ENCODE data around the gene PDC. TPM values are rescaled to one million over a fixed set of nuclear protein-coding genes. Genes with fewer than 3 reads are reported as not detected.
"Not testable (repeated sequence)": the region's sequence is repeated elsewhere in the genome, so short reads cannot be mapped to it uniquely, and the experiment has no call there.

The PDC gene
- polyA plus RNA-seq, 4 donors = 0.27 to 0.76 (median 0.34) TPM; not detected in 1

DNA sequence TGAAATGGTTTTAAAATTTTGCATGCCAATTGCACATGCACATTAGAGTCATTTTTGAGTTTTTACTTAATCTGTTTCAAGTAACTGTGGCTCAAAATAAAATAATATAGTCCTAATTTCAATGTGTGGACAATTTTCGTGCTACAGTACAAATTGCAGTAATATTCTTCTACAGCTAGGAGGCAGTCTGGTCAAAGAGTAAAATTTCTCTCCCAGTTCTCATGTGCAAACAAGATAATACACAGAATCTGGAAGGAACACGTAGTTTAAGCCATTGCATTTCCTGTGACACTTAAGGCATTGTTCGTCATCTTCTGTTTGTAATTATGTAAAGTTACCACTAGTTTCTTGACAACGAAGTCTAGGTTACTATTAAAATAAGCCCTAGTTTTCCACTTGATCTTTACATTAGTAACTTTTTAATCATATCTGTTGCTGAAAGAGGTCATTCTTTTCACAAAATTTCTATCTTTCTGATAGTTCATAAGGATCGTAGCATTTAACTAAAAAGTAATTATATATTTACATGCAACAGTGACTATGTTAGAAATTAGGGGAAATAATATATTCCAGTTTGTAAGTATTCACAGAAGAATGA lies 56.4 kb downstream of the PDC start:
- DNase-seq (ENCODE audit: low read depth in 4 of 4, low spot score in 3 of 4) = peak in 1 of 4 donors; percentile 2

DNA sequence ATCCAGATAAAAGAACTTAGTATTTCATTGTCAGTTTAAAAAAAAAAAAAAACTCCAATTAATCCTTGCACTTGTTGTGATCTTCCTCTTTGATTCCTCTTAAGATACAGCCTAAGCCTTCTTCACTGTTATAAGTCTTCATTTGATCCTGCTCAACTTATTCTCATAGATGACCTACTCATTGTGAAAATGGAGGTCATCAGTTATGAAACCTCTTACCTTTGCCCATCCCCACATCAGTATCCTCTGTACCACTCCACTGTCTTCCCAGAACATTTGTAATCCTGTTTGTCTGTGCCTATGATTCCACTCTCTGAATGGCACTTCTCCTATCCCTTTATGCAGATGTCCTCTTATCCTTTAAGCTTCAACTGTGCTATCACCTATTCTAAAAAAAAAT lies 57.3 kb downstream of the PDC start:
- DNase-seq (ENCODE audit: low read depth in 4 of 4, low spot score in 3 of 4) = no peak

GRCh38 chr1:186401446-186401845 lies 59.5 kb downstream of the PDC start:
- not testable (repeated sequence) for DNase-seq (ENCODE audit: low read depth in 4 of 4, low spot score in 3 of 4)

Other genes starting within 250 kb of the PDC start
- gene PRG4, start 164.8 kb downstream of the PDC start, polyA plus RNA-seq (ENCODE audit: insufficient read length in 4 of 4) = under 1 TPM; 0.19 to 0.85 (median 0.36) TPM
- 100 to 1,000 TPM in 3 of 4 donors, 10 to 100 TPM in 1; 84.6 to 113 (median 110) TPM for gene TPR, start 85.9 kb downstream of the PDC start, polyA plus RNA-seq (ENCODE audit: insufficient read length in 4 of 4)
- 10 to 100 TPM; 22.9 to 35.7 (median 34.0) TPM for gene ODR4, start 85.3 kb downstream of the PDC start, polyA plus RNA-seq (ENCODE audit: insufficient read length in 4 of 4)
- gene PTGS2, start 219.3 kb upstream of the PDC start, polyA plus RNA-seq (ENCODE audit: insufficient read length in 4 of 4) = 1 to 10 TPM in 3 of 4 donors, under 1 TPM in 1; 0.93 to 6.8 (median 1.6) TPM